ENCODE measurements around the gene IL1RAPL2.

Gene IL1RAPL2

GRCh38 chrX:105266456-105266855 is 700.5 kb downstream of the IL1RAPL2 start:
- in situ Hi-C loops (cut with HindIII; ENCODE audit: low sequenced_read_pairs): no loop called here

GRCh38 chrX:105267167-105267566 is 701.2 kb downstream of the IL1RAPL2 start:
- H3K4me3 ChIP-seq (ENCODE audit: low read depth, low read length): no peak overlapping the region
- TF ChIP-seq CTCF (IDR thresholded peaks at IDR 0.05; ENCODE audit: low read depth, low read length, missing control alignments): no peak
- DNase-seq (ENCODE audit: low read depth): no peak
- in situ Hi-C loops (cut with HindIII; ENCODE audit: low sequenced_read_pairs): no loop called here

More at GRCh38 chrX:105266456-105266855, 700.5 kb downstream of the IL1RAPL2 start:
- TF ChIP-seq CTCF (IDR thresholded peaks at IDR 0.05; ENCODE audit: low read depth, low read length, missing control alignments): no peak
- no peak overlapping the region for H3K4me3 ChIP-seq (ENCODE audit: low read depth, low read length)
- no peak for DNase-seq (ENCODE audit: low read depth)

GRCh38 chrX:105269386-105269785 is 703.4 kb downstream of the IL1RAPL2 start:
- in situ Hi-C loops (cut with HindIII; ENCODE audit: low sequenced_read_pairs): no loop called here

GRCh38 chrX:105273326-105273725 is 707.3 kb downstream of the IL1RAPL2 start:
- in situ Hi-C loops (cut with HindIII; ENCODE audit: low sequenced_read_pairs): no loop called here
- TF ChIP-seq CTCF (IDR thresholded peaks at IDR 0.05; ENCODE audit: low read depth, low read length, missing control alignments): no peak
- H3K4me3 ChIP-seq (ENCODE audit: low read depth, low read length): no peak overlapping the region
- no peak for DNase-seq (ENCODE audit: low read depth)

More at GRCh38 chrX:105269386-105269785, 703.4 kb downstream of the IL1RAPL2 start:
- no peak overlapping the region for H3K4me3 ChIP-seq (ENCODE audit: low read depth, low read length)
- no peak for TF ChIP-seq CTCF (IDR thresholded peaks at IDR 0.05; ENCODE audit: low read depth, low read length, missing control alignments)
- DNase-seq (ENCODE audit: low read depth): no peak

- in situ Hi-C loops (cut with HindIII; ENCODE audit: low sequenced_read_pairs): no loop called here
- no peak for DNase-seq (ENCODE audit: low read depth)
- TF ChIP-seq CTCF (IDR thresholded peaks at IDR 0.05; ENCODE audit: low read depth, low read length, missing control alignments): no peak
- H3K4me3 ChIP-seq (ENCODE audit: low read depth, low read length): no peak overlapping the region
Observed at GRCh38 chrX:105274091-105274490, 708.1 kb downstream of the IL1RAPL2 start.

GRCh38 chrX:105277132-105277531 is 711.1 kb downstream of the IL1RAPL2 start:
- H3K4me3 ChIP-seq (ENCODE audit: low read depth, low read length): no peak overlapping the region
- no peak for TF ChIP-seq CTCF (IDR thresholded peaks at IDR 0.05; ENCODE audit: low read depth, low read length, missing control alignments)
- in situ Hi-C loops (cut with HindIII; ENCODE audit: low sequenced_read_pairs): no loop called here
- no peak for DNase-seq (ENCODE audit: low read depth)

- in situ Hi-C loops (cut with HindIII; ENCODE audit: low sequenced_read_pairs): no loop called here
- no peak for DNase-seq (ENCODE audit: low read depth)
- H3K4me3 ChIP-seq (ENCODE audit: low read depth, low read length): no peak overlapping the region
- TF ChIP-seq CTCF (IDR thresholded peaks at IDR 0.05; ENCODE audit: low read depth, low read length, missing control alignments): no peak
Observed at GRCh38 chrX:105282077-105282476, 716.1 kb downstream of the IL1RAPL2 start.
